Ectodermal cell (in vitro differentiated cells): ENCODE data around the gene EDEM3.
"Not testable (repeated sequence)": the region's sequence is repeated elsewhere in the genome, so short reads cannot be mapped to it uniquely, and the experiment has no call there.

Experiments used
- H3K27ac ChIP-seq: 2 replicates; pipeline ENCODE4 v1.7.0; 2013; ENCODE audit warnings: mild to moderate bottlenecking, low read depth, low read length; ENCODE audit not compliant: insufficient read depth, poor library complexity, severe bottlenecking
- H3K27me3 ChIP-seq: 2 replicates; pipeline ENCODE4 v1.7.0; 2013; ENCODE audit warnings: mild to moderate bottlenecking, low read length; ENCODE audit not compliant: insufficient read depth, control insufficient read depth, poor library complexity, severe bottlenecking
- H3K36me3 ChIP-seq: one replicate; pipeline ENCODE4 v1.7.0; 2013; ENCODE audit warnings: low read length; ENCODE audit not compliant: control insufficient read depth, insufficient read depth
- H3K4me1 ChIP-seq: one replicate; pipeline ENCODE4 v1.7.0; 2013; ENCODE audit warnings: low read length; ENCODE audit not compliant: control insufficient read depth, insufficient read depth
- H3K4me3 ChIP-seq: 2 replicates; pipeline ENCODE4 v1.7.0; 2013; ENCODE audit warnings: low read depth, low read length, control low read depth; ENCODE audit not compliant: insufficient read depth
- H3K9me3 ChIP-seq: 2 replicates; pipeline ENCODE4 v1.7.0; 2013; ENCODE audit warnings: mild to moderate bottlenecking, low read length, moderate library complexity; ENCODE audit not compliant: control insufficient read depth
- WGBS, 2 experiments: methylation state at CpG; one replicate each; pipeline ENCODE4 v1.1.7; 2013; ENCODE audit warnings: missing lambda C conversion rate in 2 of 2; 5-methylcytosine and 5-hydroxymethylcytosine counted together

The EDEM3 gene

GRCh38 chr1:184790642-184791549 lies 36.2 kb upstream of the EDEM3 start:
- no peak overlapping the region for H3K4me3 ChIP-seq
- H3K4me1 ChIP-seq: no peaks in the 10 kb centered on the region
- no peaks in the 10 kb centered on the region for H3K27me3 ChIP-seq
- no peaks in the 10 kb centered on the region for H3K9me3 ChIP-seq
- 89 to 97% methylated on average over 8 to 9 of the region's 9 CpGs for WGBS, 2 experiments
- no peaks in the 10 kb centered on the region for H3K36me3 ChIP-seq
- H3K27ac ChIP-seq: no peak overlapping the region

GRCh38 chr1:184789884-184790283 lies 35.2 kb upstream of the EDEM3 start:
- no peaks in the 10 kb centered on the region for H3K9me3 ChIP-seq
- H3K4me3 ChIP-seq: no peak overlapping the region
- no peaks in the 10 kb centered on the region for H3K4me1 ChIP-seq
- H3K27me3 ChIP-seq: no peaks in the 10 kb centered on the region
- WGBS, 2 experiments: 72 to 87% methylated on average over 2 of the region's 2 CpGs
- no peak overlapping the region for H3K27ac ChIP-seq
- no peaks in the 10 kb centered on the region for H3K36me3 ChIP-seq

GRCh38 chr1:184788970-184789369 lies 34.3 kb upstream of the EDEM3 start:
- 92 to 96% methylated on average over 2 of the region's 2 CpGs for WGBS, 2 experiments
- Histone ChIP-seq H3K27ac (no peak overlapping the region), H3K9me3 (no peaks in the 10 kb centered on the region), H3K36me3 (no peaks in the 10 kb centered on the region), H3K4me3 (no peak overlapping the region), H3K4me1 (no peaks in the 10 kb centered on the region), H3K27me3 (no peaks in the 10 kb centered on the region)

GRCh38 chr1:184785529-184785928 lies 30.9 kb upstream of the EDEM3 start:
- WGBS, 2 experiments: 94 to 97% methylated on average over 2 of the region's 2 CpGs
- no peaks in the 10 kb centered on the region for H3K4me1 ChIP-seq
- H3K27ac ChIP-seq: no peak overlapping the region
- H3K9me3 ChIP-seq: no peaks in the 10 kb centered on the region
- H3K27me3 ChIP-seq: no peaks in the 10 kb centered on the region
- H3K36me3 ChIP-seq: no peaks in the 10 kb centered on the region
- no peak overlapping the region for H3K4me3 ChIP-seq

- not testable (repeated sequence) for H3K36me3 ChIP-seq, H3K4me3 ChIP-seq, H3K9me3 ChIP-seq, H3K27me3 ChIP-seq, H3K27ac ChIP-seq, H3K4me1 ChIP-seq
- WGBS, 2 experiments: 96 to 99% methylated on average over 2 to 3 of the region's 3 CpGs
These were observed 29.1 kb upstream of the EDEM3 start for GRCh38 chr1:184783723-184784122.

- no peaks in the 10 kb centered on the region for H3K4me1 ChIP-seq
- 82 to 100% methylated on average over 1 of the region's 1 CpG for WGBS, 2 experiments
- no peaks in the 10 kb centered on the region for H3K36me3 ChIP-seq
- no peak overlapping the region for H3K4me3 ChIP-seq
- H3K9me3 ChIP-seq: no peaks in the 10 kb centered on the region
- H3K27ac ChIP-seq: no peak overlapping the region
- no peaks in the 10 kb centered on the region for H3K27me3 ChIP-seq
These were observed 27.3 kb upstream of the EDEM3 start for GRCh38 chr1:184781941-184782340.

GRCh38 chr1:184775885-184776284 lies 21.2 kb upstream of the EDEM3 start:
- Histone ChIP-seq H3K27me3 (no peaks in the 10 kb centered on the region), H3K4me1 (no peaks in the 10 kb centered on the region), H3K9me3 (no peaks in the 10 kb centered on the region), H3K36me3 (no peaks in the 10 kb centered on the region), H3K4me3 (no peak overlapping the region), H3K27ac (no peak overlapping the region)
- WGBS, 2 experiments: 62 to 63% methylated on average over 2 of the region's 2 CpGs

GRCh38 chr1:184775329-184775728 lies 20.7 kb upstream of the EDEM3 start:
- H3K4me3 ChIP-seq: no peak overlapping the region
- H3K27ac ChIP-seq: no peak overlapping the region
- no peaks in the 10 kb centered on the region for H3K4me1 ChIP-seq
- no peaks in the 10 kb centered on the region for H3K9me3 ChIP-seq
- no peaks in the 10 kb centered on the region for H3K27me3 ChIP-seq
- H3K36me3 ChIP-seq: no peaks in the 10 kb centered on the region

GRCh38 chr1:184773762-184774320 lies 19.2 kb upstream of the EDEM3 start:
- H3K36me3 ChIP-seq: no peaks in the 10 kb centered on the region
- H3K27me3 ChIP-seq: no peaks in the 10 kb centered on the region
- no peaks in the 10 kb centered on the region for H3K9me3 ChIP-seq
- no peak overlapping the region for H3K27ac ChIP-seq
- 83 to 94% methylated on average over 3 of the region's 4 CpGs for WGBS, 2 experiments
- H3K4me3 ChIP-seq: no peak overlapping the region
- H3K4me1 ChIP-seq: no peaks in the 10 kb centered on the region

GRCh38 chr1:184771190-184771691 lies 16.6 kb upstream of the EDEM3 start:
- Histone ChIP-seq H3K4me1 (no peaks in the 10 kb centered on the region), H3K9me3 (no peaks in the 10 kb centered on the region), H3K27ac (no peak overlapping the region), H3K4me3 (no peak overlapping the region), H3K36me3 (no peaks in the 10 kb centered on the region), H3K27me3 (no peaks in the 10 kb centered on the region)
- WGBS, 2 experiments: 81 to 86% methylated on average over 7 of the region's 7 CpGs
